Neutrophil (primary cell): ENCODE data around the gene HCK.
A peak's percentile ranks its signal among the peaks of the same experiment; 100 is the strongest.

Source experiments
- H3K27ac ChIP-seq: fragments of 200-600 bp; sonication (generic); 2 replicates; pipeline ENCODE4 v1.5.1; 2016; ENCODE audit warnings: mild to moderate bottlenecking, moderate library complexity
- H3K27me3 ChIP-seq: fragments of 200-600 bp; sonication (generic); 2 replicates; pipeline ENCODE4 v1.6.0; 2016; ENCODE audit warnings: mild to moderate bottlenecking
- H3K36me3 ChIP-seq: fragments of 200-600 bp; sonication (generic); 2 replicates; pipeline ENCODE4 v1.5.1; 2017
- H3K4me1 ChIP-seq, 2 experiments: fragments of 200-600 bp in 1 of 2; sonication (generic) in 1 of 2; 1 replicate in 1 of 2; 2 replicates in 1 of 2; pipeline versions ENCODE4 v1.5.1 to v1.6.1; 2013 to 2016; ENCODE audit warnings: low read depth in 1 of 2, low read length in 1 of 2, mild to moderate bottlenecking in 1 of 2, moderate library complexity in 1 of 2; ENCODE audit not compliant: control insufficient read depth in 1 of 2, insufficient read depth in 1 of 2
- H3K4me3 ChIP-seq, 2 experiments: fragments of 200-600 bp in 1 of 2; sonication (generic) in 1 of 2; 1 replicate in 1 of 2; 2 replicates in 1 of 2; pipeline ENCODE4 v1.5.1; 2013 to 2016; ENCODE audit warnings: low read depth in 1 of 2, low read length in 1 of 2, mild to moderate bottlenecking in 1 of 2, moderate library complexity in 1 of 2
- H3K9me3 ChIP-seq: fragments of 200-600 bp; sonication (generic); 2 replicates; pipeline ENCODE4 v1.5.1; 2016
- CTCF ChIP-seq: fragments of 200-600 bp; sonication (generic); IDR thresholded peaks from 2 replicates; pipeline ENCODE4 v1.5.1; 2016; ENCODE audit warnings: antibody characterized with exemption

Gene HCK

GRCh38 chr20:32050324-32050841, 1.7 kb upstream of the HCK start:
- H3K36me3 ChIP-seq: peaks cover 17% of the 10 kb centered on the region
- peaks cover 51% of the 10 kb centered on the region in 2 experiments for H3K4me1 ChIP-seq
- no peaks in the 10 kb centered on the region for H3K9me3 ChIP-seq
- no peaks in the 10 kb centered on the region for H3K27me3 ChIP-seq
- TF ChIP-seq CTCF: peak; percentile 5
- H3K27ac ChIP-seq: peak overlapping the region; percentile 100
- H3K4me3 ChIP-seq: peak overlapping the region; percentile 99

- Histone ChIP-seq H3K4me3 (peak overlapping the region; percentile 99), H3K9me3 (no peaks in the 10 kb centered on the region), H3K36me3 (peaks cover 24% of the 10 kb centered on the region), H3K27me3 (no peaks in the 10 kb centered on the region), H3K4me1 (peaks cover 53 to 54% of the 10 kb centered on the region in 2 experiments), H3K27ac (peak overlapping the region; percentile 100)
- TF ChIP-seq CTCF: no peak
These were observed 1.0 kb upstream of the HCK start for GRCh38 chr20:32050851-32051556.

GRCh38 chr20:32051720-32052089, 337 bp upstream of the HCK start:
- Histone ChIP-seq H3K4me3 (peak overlapping the region; percentile 99), H3K27ac (peak overlapping the region; percentile 100), H3K36me3 (peaks cover 31% of the 10 kb centered on the region), H3K27me3 (no peaks in the 10 kb centered on the region), H3K4me1 (peaks cover 60 to 61% of the 10 kb centered on the region in 2 experiments), H3K9me3 (no peaks in the 10 kb centered on the region)
- TF ChIP-seq CTCF: no peak

GRCh38 chr20:32052778-32053362, 828 bp downstream of the HCK start:
- Histone ChIP-seq H3K4me1 (peaks cover 71 to 73% of the 10 kb centered on the region in 2 experiments), H3K9me3 (no peaks in the 10 kb centered on the region), H3K4me3 (peak overlapping the region; percentile 99), H3K36me3 (peaks cover 42% of the 10 kb centered on the region), H3K27ac (peak overlapping the region; percentile 100), H3K27me3 (no peaks in the 10 kb centered on the region)
- TF ChIP-seq CTCF: peak; percentile 36

GRCh38 chr20:32053648-32054047, 1.6 kb downstream of the HCK start:
- Histone ChIP-seq H3K4me3 (peak overlapping the region; percentile 99), H3K27me3 (no peaks in the 10 kb centered on the region), H3K27ac (peak overlapping the region; percentile 100), H3K36me3 (peaks cover 50% of the 10 kb centered on the region), H3K9me3 (no peaks in the 10 kb centered on the region), H3K4me1 (peaks cover 79 to 81% of the 10 kb centered on the region in 2 experiments)
- no peak for TF ChIP-seq CTCF
